ENCODE measurements around the gene CAPN3.

- TF ChIP-seq CTCF (tag by site-specific recombination; IDR thresholded peaks at IDR 0.05) (no peak), ZBTB1 (tag by site-specific recombination; IDR thresholded peaks at IDR 0.05) (no peak), ZNF274 (IDR thresholded peaks at IDR 0.05; ENCODE audit: low read length) (no peak), ZNF274 (tag by site-specific recombination; IDR thresholded peaks at IDR 0.05; ENCODE audit: borderline replicate concordance) (no peak), ZFP37 (tag by site-specific recombination; IDR thresholded peaks at IDR 0.05) (no peak), ZNF488 (tag by site-specific recombination; IDR thresholded peaks at IDR 0.05) (no peak), ZNF335 (tag by site-specific recombination; conservative IDR thresholded peaks at IDR 0.05) (no peak), MYNN (tag by site-specific recombination; IDR thresholded peaks at IDR 0.05; ENCODE audit: borderline replicate concordance) (no peak), PBX3 (CRISPR knock-in tag; IDR thresholded peaks at IDR 0.05) (no peak)
Observed at GRCh38 chr15:42315521-42315920, 43.8 kb upstream of the CAPN3 start.

Data from HEK293 (cell line).